CD8-positive, alpha-beta memory T cell (primary cell): ENCODE measurements around the gene SHC4. TPM values are rescaled to one million over a fixed set of nuclear protein-coding genes. Genes with fewer than 3 reads are reported as not detected.

ENCODE experiments used
- polyA plus RNA-seq: library from polyadenylated mRNA; unstranded; fragments of 300-500 nt; fragmentation: Illumina TruSeq; gene quantifications from one replicate; pipeline ENCODE4 v1.2.3, GENCODE V29; 2021
- total RNA-seq, 2 experiments: library from RNA; stranded (reverse); gene quantifications; one replicate each; pipeline ENCODE4 v1.2.3, GENCODE V29; 2021

The SHC4 gene
- total and polyA plus RNA-seq, 3 experiments from 2014 or later: 5.0 to 5.7 TPM; not detected in 1

Other genes starting within 250 kb of the SHC4 start
- gene CEP152, start 152.8 kb downstream of the SHC4 start, total RNA-seq: 10 to 100 TPM; 19.7 to 20.7 TPM
- 6.5 TPM for gene CEP152, start 152.8 kb downstream of the SHC4 start, polyA plus RNA-seq
- gene EID1, start 85.8 kb downstream of the SHC4 start, total RNA-seq: 100 to 1,000 TPM; 113 to 125 TPM
- gene EID1, start 85.8 kb downstream of the SHC4 start, polyA plus RNA-seq: 183 TPM
- 10 to 100 TPM; 27.2 to 28.1 TPM for gene SECISBP2L, start 82.5 kb upstream of the SHC4 start, total RNA-seq
- gene SECISBP2L, start 82.5 kb upstream of the SHC4 start, polyA plus RNA-seq: 24.7 TPM
- 100 to 1,000 TPM in 1 of 2 experiments, 10 to 100 TPM in 1; 94.5 to 101 TPM for gene COPS2, start 191.7 kb upstream of the SHC4 start, total RNA-seq
- 29.9 TPM for gene COPS2, start 191.7 kb upstream of the SHC4 start, polyA plus RNA-seq
- gene GALK2, start 206.3 kb upstream of the SHC4 start, total RNA-seq: 10 to 100 TPM; 26.2 to 28.0 TPM
- gene GALK2, start 206.3 kb upstream of the SHC4 start, polyA plus RNA-seq: 21.3 TPM